HCT116 (cell line): ENCODE measurements around the gene TEX2. TPM values are rescaled to one million over a fixed set of nuclear protein-coding genes. Genes with fewer than 3 reads are reported as not detected.

Source experiments
- ATAC-seq: fragments of 200-7000 bp; cut with Tn5 transposase; 2 replicates; pipeline ENCODE4 v1.9.1; 2020; ENCODE audit warnings: mild to moderate bottlenecking, moderate library complexity
- BruUV-seq: library from RNA; stranded (reverse); fragments of 400-500 nt; replicated peaks from 2 replicates; lab custom pipeline; 2021; lab: Mats Ljungman, UMichigan
- CTCF ChIA-PET: fragments of 300-600 bp; sonication (Branson Sonifier 250); formaldehyde crosslinking; loops from one replicate; lab custom pipeline; 2021; ENCODE audit warnings: antibody characterized with exemption; lab: Charles Lee
- POLR2A ChIA-PET: fragments of 300-600, 350-600 bp; sonication (Branson Sonifier 250); formaldehyde crosslinking; loops from one replicate; lab custom pipeline; 2021; ENCODE audit warnings: antibody characterized with exemption; lab: Charles Lee
- RAD21 ChIA-PET, 2 experiments: fragments of 300-600 bp; sonication (Branson Sonifier 250); formaldehyde crosslinking; loops; one replicate each; lab custom pipeline; 2023; ENCODE audit warnings: low total read pairs in 2 of 2; ENCODE audit not compliant: uncharacterized antibody in 2 of 2, unreplicated experiment in 2 of 2, low non-redundant PET in 1 of 2; lab: Charles Lee
- DNase-seq: peaks from one replicate; pipeline ENCODE4 v3.0.0-alpha.2; 2010; ENCODE audit warnings: low read depth, low spot score
- H2AFZ ChIP-seq: fragments of 200-600 bp; shearing (Covaris generic), sonication (generic); 2 replicates; pipeline ENCODE4 v1.6.1; 2017; ENCODE audit warnings: low read depth, mixed run types, mixed read lengths, antibody characterized with exemption, low read length; ENCODE audit not compliant: poor library complexity, severe bottlenecking
- H3K27ac ChIP-seq: 2 replicates; pipeline ENCODE4 v1.5.1; 2012; ENCODE audit warnings: low read depth, low read length
- H3K27me3 ChIP-seq: fragments of 200-600 bp; sonication (generic); 2 replicates; pipeline ENCODE4 v1.6.1; 2016; ENCODE audit warnings: mixed run types, low read length, mixed read lengths; ENCODE audit not compliant: insufficient read depth
- H3K36me3 ChIP-seq, 2 experiments: fragments of 200-500 bp in 1 of 2; fragments of 200-600 bp in 1 of 2; sonication (Bioruptor generic) in 1 of 2; sonication (generic) in 1 of 2; 2 replicates each; pipeline versions ENCODE4 v1.5.1 to v1.6.1; 2014 to 2016; ENCODE audit warnings: low read length in 2 of 2, inconsistent platforms in 1 of 2, mixed read lengths in 1 of 2, mixed run types in 1 of 2; ENCODE audit not compliant: insufficient read depth in 2 of 2, control insufficient read depth in 1 of 2
- H3K4me1 ChIP-seq, 2 experiments: fragments of 200-600 bp in 1 of 2; sonication (generic) in 1 of 2; 2 replicates each; pipeline versions ENCODE4 v1.5.1 to v1.6.1; 2012 to 2017; ENCODE audit warnings: low read length in 2 of 2, inconsistent platforms in 1 of 2, mild to moderate bottlenecking in 1 of 2, mixed read lengths in 1 of 2, mixed run types in 1 of 2, moderate library complexity in 1 of 2; ENCODE audit not compliant: insufficient read depth in 2 of 2, control insufficient read depth in 1 of 2
- H3K4me2 ChIP-seq: fragments of 200-600 bp; sonication (generic); 2 replicates; pipeline ENCODE4 v1.6.1; 2017; ENCODE audit warnings: mixed run types, low read length, mixed read lengths
- H3K4me3 ChIP-seq, 2 experiments: fragments of 200-600 bp in 1 of 2; sonication (generic) in 1 of 2; replicated peaks in 1 of 2; 2 replicates each; pipeline ENCODE4 v1.5.1; 2011 to 2016; ENCODE audit warnings: low read length in 2 of 2, control low read depth in 1 of 2, low read depth in 1 of 2, mild to moderate bottlenecking in 1 of 2, mixed read lengths in 1 of 2, mixed run types in 1 of 2
- H3K79me2 ChIP-seq: fragments of 200-600 bp; sonication (generic); 2 replicates; pipeline ENCODE4 v1.6.1; 2017; ENCODE audit warnings: mild to moderate bottlenecking, mixed run types, low read length, moderate library complexity, mixed read lengths; ENCODE audit not compliant: insufficient read depth
- H3K9ac ChIP-seq: fragments of 200-600 bp; sonication (generic); 2 replicates; pipeline ENCODE4 v1.6.1; 2016; ENCODE audit warnings: low read length, mixed read lengths
- H3K9me2 ChIP-seq: fragments of 200-600 bp; sonication (generic), shearing (Covaris generic); 2 replicates; pipeline ENCODE4 v1.6.1; 2017; ENCODE audit warnings: mixed run types, mild to moderate bottlenecking, moderate library complexity; ENCODE audit not compliant: insufficient read depth
- H3K9me3 ChIP-seq, 2 experiments: fragments of 200-500 bp in 1 of 2; fragments of 200-600 bp in 1 of 2; sonication (Bioruptor generic) in 1 of 2; sonication (generic) in 1 of 2; 2 replicates each; pipeline ENCODE4 v1.6.1; 2014 to 2017; ENCODE audit warnings: low read length in 2 of 2, mixed read lengths in 2 of 2, inconsistent platforms in 1 of 2, low read depth in 1 of 2, mild to moderate bottlenecking in 1 of 2, mixed run types in 1 of 2, moderate library complexity in 1 of 2; ENCODE audit not compliant: control insufficient read depth in 1 of 2, insufficient read depth in 1 of 2
- H4K20me1 ChIP-seq: fragments of 200-600 bp; sonication (generic), shearing (Covaris generic); 2 replicates; pipeline ENCODE4 v1.6.1; 2017; ENCODE audit warnings: mixed run types, mild to moderate bottlenecking, moderate library complexity; ENCODE audit not compliant: insufficient read depth
- ATF3 ChIP-seq: IDR thresholded peaks from 2 replicates; pipeline ENCODE4 v1.6.1; 2012
- CBX3 ChIP-seq: IDR thresholded peaks from 2 replicates; pipeline ENCODE4 v1.6.1; 2012; ENCODE audit warnings: low read depth
- CEBPB ChIP-seq: IDR thresholded peaks from 2 replicates; pipeline ENCODE4 v1.6.1; 2012; ENCODE audit warnings: low read depth
- EGR1 ChIP-seq: IDR thresholded peaks from 2 replicates; pipeline ENCODE4 v1.6.1; 2012; ENCODE audit warnings: low read depth
- ELF1 ChIP-seq: IDR thresholded peaks from 2 replicates; pipeline ENCODE4 v1.6.1; 2012; ENCODE audit warnings: low read depth, borderline replicate concordance
- EZH2 ChIP-seq: fragments of 200-600 bp; sonication (generic); IDR thresholded peaks from 2 replicates; pipeline ENCODE4 v1.6.1; 2017; ENCODE audit warnings: antibody characterized with exemption, mixed run types
- EZH2phosphoT487 ChIP-seq: fragments of 200-600 bp; IDR thresholded peaks from 2 replicates; pipeline ENCODE4 v1.6.1; 2018; ENCODE audit warnings: antibody characterized with exemption, borderline replicate concordance
- FOSL1 ChIP-seq: IDR thresholded peaks from 2 replicates; pipeline ENCODE4 v1.6.1; 2012; ENCODE audit warnings: low read depth
- MAX ChIP-seq: IDR thresholded peaks from 2 replicates; pipeline ENCODE4 v1.6.1; 2012
- REST ChIP-seq: IDR thresholded peaks from 2 replicates; pipeline ENCODE4 v1.6.1; 2012; ENCODE audit warnings: low read depth
- SIN3A ChIP-seq: IDR thresholded peaks from 2 replicates; pipeline ENCODE4 v1.6.1; 2012; ENCODE audit warnings: low read depth
- SP1 ChIP-seq: IDR thresholded peaks from 2 replicates; pipeline ENCODE4 v1.6.1; 2012; ENCODE audit warnings: low read depth
- TCF7L2 ChIP-seq: IDR thresholded peaks from 2 replicates; pipeline ENCODE4 v1.7.0; 2011; ENCODE audit warnings: borderline replicate concordance, inconsistent platforms; ENCODE audit not compliant: insufficient read depth, insufficient read length; ENCODE audit errors: extremely low read depth
- YY1 ChIP-seq: IDR thresholded peaks from 2 replicates; pipeline ENCODE4 v1.6.1; 2011; ENCODE audit warnings: low read length, low read depth, moderate library complexity, mild to moderate bottlenecking; ENCODE audit not compliant: insufficient replicate concordance; ENCODE audit errors: extremely low read depth
- ZBTB33 ChIP-seq: IDR thresholded peaks from 2 replicates; pipeline ENCODE4 v1.6.1; 2011; ENCODE audit warnings: mild to moderate bottlenecking, low read length, moderate library complexity; ENCODE audit not compliant: insufficient replicate concordance; ENCODE audit errors: extremely low read depth
- ZFX ChIP-seq: fragments of 450-650 bp; IDR thresholded peaks from 2 replicates; pipeline ENCODE4 v1.6.1; 2017
- ZNF274 ChIP-seq: fragments of 200-500 bp; sonication (Bioruptor generic); IDR thresholded peaks from 2 replicates; pipeline ENCODE4 v1.6.1; 2014; ENCODE audit warnings: mild to moderate bottlenecking, low read depth, low read length, inconsistent platforms
- intact Hi-C: fragments of 100-400 bp; cut with micrococcal nuclease; formaldehyde crosslinking; loops from 2 replicates; pipeline ENCODE4 v1.10.0; 2022
- total RNA-seq: library from RNA; stranded (reverse); gene quantifications from one replicate; pipeline ENCODE4 v1.2.1, GENCODE V29; 2021; ENCODE audit not compliant: unreplicated experiment

TEX2 gene
- total RNA-seq, 1 experiment from 2014 or later: 24.6 TPM

- TF ChIP-seq YY1 (peak; percentile 45), ELF1 (no peak), TCF7L2 (no peak)
Observed at GRCh38 chr17:64148699-64149098, 114.4 kb downstream of the TEX2 start (continued).

- ChIA-PET POLR2A (interaction anchor here (0.8 to 4.8 kb wide), 6 partner anchors 19 to 134 kb away, joined by 3 to 27 read pairs (median 6); no protein-coding TSS in a partner anchor), CTCF (interaction anchor here (1.0 to 3.0 kb wide), 7 partner anchors 14 to 272 kb away, joined by 3 to 26 read pairs (median 6); partner anchors contain the start of genes GH1 and TEX2), RAD21 (interaction anchor here (0.9 to 1.6 kb wide), 2 partner anchors 134 kb away, joined by 3 to 6 read pairs; no protein-coding TSS in a partner anchor)
- peak overlapping the region; percentile 89; the same call in 1 of the 2 replicates for H3K4me2 ChIP-seq
- no peaks in the 10 kb centered on the region for H3K27me3 ChIP-seq
- no TSS peak for BruUV-seq
- H3K27ac ChIP-seq: peak overlapping the region; percentile 95
- H3K4me1 ChIP-seq: peaks cover 6 to 29% of the 10 kb centered on the region in 2 experiments; a peak in 3 of 4 replicates
- no peaks in the 10 kb centered on the region for H3K9me3 ChIP-seq
- no peak for ATAC-seq
- no peaks in the 10 kb centered on the region for H3K9me2 ChIP-seq
- H4K20me1 ChIP-seq: no peaks in the 10 kb centered on the region
- peak overlapping the region in 1 of 2 experiments; percentile 88; a peak in 1 of 4 replicates for H3K4me3 ChIP-seq
- no peak overlapping the region for H2AFZ ChIP-seq
- peak overlapping the region; percentile 96 for H3K9ac ChIP-seq
- intact Hi-C loops: loop anchor here (1.0 to 10.0 kb wide), 4 partner anchors 114 to 347 kb away; partner anchors contain the start of genes POLG2 and TEX2
- no peak for DNase-seq
- H3K79me2 ChIP-seq: peaks cover 12% of the 10 kb centered on the region; the same call in 1 of the 2 replicates
- peaks cover 0 to 21% of the 10 kb centered on the region in 2 experiments; a peak in 2 of 4 replicates for H3K36me3 ChIP-seq
- TF ChIP-seq SP1: peak; percentile 39; the same call in 1 of the 2 replicates
- no peak for TF ChIP-seq YY1
- no peak for TF ChIP-seq ATF3
- TF ChIP-seq SIN3A: peak; percentile 31; the same call in 1 of the 2 replicates
- no peak for TF ChIP-seq REST
- 0 out of 2 replicates have a peak, but pooled peaks have one; percentile 31 for TF ChIP-seq FOSL1
- no peak for TF ChIP-seq ZNF274
- TF ChIP-seq TCF7L2: peak; percentile 20
- TF ChIP-seq ZFX: no peak
- TF ChIP-seq CEBPB: no peak; the same call in 1 of the 2 replicates
- TF ChIP-seq ELF1: no peak; the same call in 1 of the 2 replicates
- no peak for TF ChIP-seq EZH2phosphoT487
- TF ChIP-seq EGR1: 0 out of 2 replicates have a peak, but pooled peaks have one; percentile 23
- no peak for TF ChIP-seq EZH2
- TF ChIP-seq MAX: peak; percentile 6
- no peak for TF ChIP-seq CBX3
- TF ChIP-seq ZBTB33: no peak
Observed at GRCh38 chr17:64148017-64148631, 114.9 kb downstream of the TEX2 start.
